Esophagus muscularis mucosa (tissue), 4 donors: ENCODE measurements around the gene SLC35F3. TPM values are rescaled to one million over a fixed set of nuclear protein-coding genes. Genes with fewer than 3 reads are reported as not detected.

Source experiments
- DNase-seq: peaks from one replicate; pipeline ENCODE4 v3.0.0-alpha.2; 2017; ENCODE audit errors: extremely low spot score
- H3K27ac ChIP-seq, 4 donors: fragments of 200-600 bp; sonication (generic); replicated peaks in 1 of 4; 1 replicate in 3 of 4; 2 replicates in 1 of 4; pipeline ENCODE4 v1.5.1; 2016 to 2019; ENCODE audit warnings: mild to moderate bottlenecking in 1 of 4
- H3K27me3 ChIP-seq, 4 donors: fragments of 200-600 bp; sonication (generic); one replicate each; pipeline versions ENCODE4 v1.5.1 to v1.6.0; 2016 to 2019
- H3K36me3 ChIP-seq, 4 donors: fragments of 200-600 bp; sonication (generic); one replicate each; pipeline ENCODE4 v1.5.1; 2016 to 2019
- H3K4me1 ChIP-seq, 4 donors: fragments of 200-600 bp; sonication (generic); one replicate each; pipeline ENCODE4 v1.5.1; 2016 to 2019
- H3K4me3 ChIP-seq, 4 donors: fragments of 200-600 bp; sonication (generic); 1 replicate in 2 of 4; 2 replicates in 2 of 4; pipeline ENCODE4 v1.5.1; 2016 to 2019; ENCODE audit warnings: mild to moderate bottlenecking in 4 of 4, moderate library complexity in 1 of 4
- H3K9me3 ChIP-seq, 4 donors: fragments of 200-600 bp; sonication (generic); 1 replicate in 3 of 4; 2 replicates in 1 of 4; pipeline ENCODE4 v1.5.1; 2016 to 2019
- EP300 ChIP-seq: sonication (generic); formaldehyde crosslinking; IDR thresholded peaks from one replicate; pipeline ENCODE4 v1.6.1; 2017; ENCODE audit warnings: antibody characterized with exemption
- POLR2A ChIP-seq: fragments of 450-650 bp; IDR thresholded peaks from one replicate; pipeline ENCODE4 v1.6.1; 2017; ENCODE audit warnings: antibody characterized with exemption, moderate library complexity, mild to moderate bottlenecking, low read depth
- POLR2AphosphoS5 ChIP-seq, 2 donors: sonication (generic); formaldehyde crosslinking; IDR thresholded peaks; one replicate each; pipeline ENCODE4 v1.6.1; 2017; ENCODE audit warnings: antibody characterized with exemption in 2 of 2
- WGBS: methylation state at CpG from one replicate; pipeline ENCODE4 v1.1.5; 2018; 5-methylcytosine and 5-hydroxymethylcytosine counted together
- intact Hi-C: fragments of 100-400 bp; cut with DNase I; formaldehyde crosslinking; loops from one replicate; pipeline ENCODE4 v1.15.1; 2023
- total RNA-seq, 4 donors: library from RNA; depleted of rRNA; stranded (reverse); fragments of >200 nt; gene quantifications; one replicate each; pipeline versions ENCODE4 v1.1.0 to v1.2.1, GENCODE V29; 2016
- TF ChIP-seq, protein P1 (sequence below), 3 experiments: fragments of 200-600 bp in 2 of 3; fragments of 450-650 bp in 1 of 3; sonication (generic) in 2 of 3; IDR thresholded peaks; one replicate each; pipeline ENCODE4 v1.5.1; 2017 to 2019; ENCODE audit warnings: antibody characterized with exemption in 3 of 3, mild to moderate bottlenecking in 2 of 3, moderate library complexity in 1 of 3

Gene SLC35F3
- total RNA-seq, 4 donors from 2014 or later: 0.34 TPM; not detected in 3

DNA sequence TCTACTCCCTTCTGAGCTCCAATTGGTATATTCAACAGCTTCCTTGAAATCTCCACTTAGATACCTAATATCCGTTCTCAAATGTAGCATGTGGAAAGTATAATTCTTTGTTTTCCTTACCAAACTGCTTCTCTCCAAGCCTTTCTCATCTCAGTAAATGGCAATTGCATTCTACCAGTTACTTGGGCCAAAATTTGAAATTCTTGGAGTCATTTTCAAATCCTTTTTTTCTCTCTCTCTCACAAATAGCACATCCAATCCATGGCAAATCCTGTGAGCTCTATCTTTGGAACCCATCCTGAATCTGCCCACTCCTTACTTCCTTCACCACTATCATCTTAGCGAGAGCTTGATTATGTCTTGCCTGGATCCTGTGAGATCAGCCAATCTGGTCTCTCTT, 39.3 kb upstream of the SLC35F3 start:
- Histone ChIP-seq H3K4me1 (no peaks in the 10 kb centered on the region), H3K27me3 (no peaks in the 10 kb centered on the region), H3K9me3 (peaks cover 0 to 5% (median 0%) of the 10 kb centered on the region in 4 donors), H3K36me3 (no peaks in the 10 kb centered on the region), H3K4me3 (no peak overlapping the region), H3K27ac (no peak overlapping the region)
- no peak for TF ChIP-seq EP300
- TF ChIP-seq, protein P1, sequence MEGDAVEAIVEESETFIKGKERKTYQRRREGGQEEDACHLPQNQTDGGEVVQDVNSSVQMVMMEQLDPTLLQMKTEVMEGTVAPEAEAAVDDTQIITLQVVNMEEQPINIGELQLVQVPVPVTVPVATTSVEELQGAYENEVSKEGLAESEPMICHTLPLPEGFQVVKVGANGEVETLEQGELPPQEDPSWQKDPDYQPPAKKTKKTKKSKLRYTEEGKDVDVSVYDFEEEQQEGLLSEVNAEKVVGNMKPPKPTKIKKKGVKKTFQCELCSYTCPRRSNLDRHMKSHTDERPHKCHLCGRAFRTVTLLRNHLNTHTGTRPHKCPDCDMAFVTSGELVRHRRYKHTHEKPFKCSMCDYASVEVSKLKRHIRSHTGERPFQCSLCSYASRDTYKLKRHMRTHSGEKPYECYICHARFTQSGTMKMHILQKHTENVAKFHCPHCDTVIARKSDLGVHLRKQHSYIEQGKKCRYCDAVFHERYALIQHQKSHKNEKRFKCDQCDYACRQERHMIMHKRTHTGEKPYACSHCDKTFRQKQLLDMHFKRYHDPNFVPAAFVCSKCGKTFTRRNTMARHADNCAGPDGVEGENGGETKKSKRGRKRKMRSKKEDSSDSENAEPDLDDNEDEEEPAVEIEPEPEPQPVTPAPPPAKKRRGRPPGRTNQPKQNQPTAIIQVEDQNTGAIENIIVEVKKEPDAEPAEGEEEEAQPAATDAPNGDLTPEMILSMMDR (IDR thresholded peaks at IDR 0.05): no peak
- TF ChIP-seq POLR2A: no peak
- no peak for TF ChIP-seq POLR2AphosphoS5 (IDR thresholded peaks at IDR 0.05)
- intact Hi-C loops: no loop called here
- no peak for DNase-seq
- WGBS: 86% methylated on average over 2 of the region's 2 CpGs

DNA sequence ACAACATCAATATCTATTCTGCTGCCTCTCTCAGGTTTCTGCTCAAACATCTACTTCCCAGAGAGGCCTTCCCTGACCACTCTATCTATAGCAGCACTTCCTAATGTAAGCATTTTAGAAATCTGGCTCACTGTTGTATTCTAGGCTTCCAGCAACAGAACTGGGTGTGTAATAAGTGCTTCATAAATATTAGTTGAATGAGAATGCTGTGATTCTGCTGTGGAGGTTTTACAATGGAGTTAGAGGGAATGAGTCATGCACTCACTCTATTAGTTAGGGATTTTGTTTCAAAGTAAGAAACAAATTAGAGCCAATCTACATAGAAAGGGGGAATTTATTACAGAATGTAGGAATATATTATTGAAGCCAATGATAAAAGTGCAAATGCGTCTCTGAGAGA, 38.6 kb upstream of the SLC35F3 start:
- no peak for TF ChIP-seq POLR2A
- no peak for TF ChIP-seq EP300
- no peak for TF ChIP-seq POLR2AphosphoS5 (IDR thresholded peaks at IDR 0.05)
- TF ChIP-seq, protein P1 (IDR thresholded peaks at IDR 0.05): no peak
- Histone ChIP-seq H3K36me3 (no peaks in the 10 kb centered on the region), H3K4me3 (no peak overlapping the region), H3K27ac (no peak overlapping the region), H3K27me3 (no peaks in the 10 kb centered on the region), H3K9me3 (peaks cover 0 to 5% (median 0%) of the 10 kb centered on the region in 4 donors), H3K4me1 (no peaks in the 10 kb centered on the region)
- no peak for DNase-seq
- intact Hi-C loops: no loop called here
- WGBS: 97% methylated on average over 1 of the region's 1 CpG

DNA sequence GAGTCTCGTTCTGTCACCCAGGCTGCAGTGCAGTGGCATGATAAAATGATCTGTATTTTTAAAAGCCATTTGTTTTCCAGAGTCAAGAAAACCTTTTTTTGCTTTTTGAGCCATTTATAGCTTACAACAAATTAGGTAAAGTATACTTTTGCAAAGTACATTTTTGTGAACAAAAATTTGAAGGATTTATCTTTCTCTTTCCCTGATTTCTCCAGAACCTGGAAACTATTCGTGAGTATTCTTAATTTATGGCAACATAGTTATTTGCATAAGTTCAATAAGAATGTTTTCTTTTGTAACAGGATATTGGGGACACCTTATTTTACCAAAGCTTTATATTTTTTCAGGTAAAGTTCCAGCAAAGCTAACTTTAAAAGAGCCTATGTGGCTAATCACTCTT, 37.4 kb upstream of the SLC35F3 start:
- DNase-seq: no peak
- Histone ChIP-seq H3K4me1 (no peaks in the 10 kb centered on the region), H3K4me3 (no peak overlapping the region), H3K27me3 (no peaks in the 10 kb centered on the region), H3K9me3 (peaks cover 0 to 5% (median 0%) of the 10 kb centered on the region in 4 donors), H3K27ac (no peak overlapping the region), H3K36me3 (no peaks in the 10 kb centered on the region)
- WGBS: 83% methylated on average over 2 of the region's 2 CpGs
- intact Hi-C loops: no loop called here
- no peak for TF ChIP-seq EP300
- TF ChIP-seq POLR2AphosphoS5 (IDR thresholded peaks at IDR 0.05): no peak
- TF ChIP-seq, protein P1 (IDR thresholded peaks at IDR 0.05): no peak
- TF ChIP-seq POLR2A: no peak

DNA sequence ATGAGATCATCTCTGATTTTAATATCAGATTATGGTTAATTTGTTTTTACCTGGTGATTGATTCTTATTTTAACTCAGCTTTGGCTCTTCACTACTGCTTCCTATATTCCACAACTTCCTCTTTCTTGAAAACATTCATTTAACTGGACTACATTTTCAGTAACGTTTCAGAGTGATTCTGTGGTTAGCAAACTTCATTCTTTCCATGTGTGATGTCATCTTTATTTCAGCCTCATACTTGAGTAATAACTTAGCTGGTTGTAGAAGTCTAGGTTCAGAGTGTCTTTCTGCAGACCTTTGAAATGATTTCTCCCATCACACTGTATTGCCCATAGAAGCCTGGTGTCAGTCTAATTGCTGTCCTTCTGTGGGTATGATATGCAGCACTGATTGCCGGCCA, 36.0 kb upstream of the SLC35F3 start:
- Histone ChIP-seq H3K27ac (no peak overlapping the region), H3K36me3 (no peaks in the 10 kb centered on the region)

More for the DNA sequence above, 36.0 kb upstream of the SLC35F3 start:
- intact Hi-C loops: no loop called here
- H3K9me3 ChIP-seq: peaks cover 0 to 5% (median 0%) of the 10 kb centered on the region in 4 donors
- 57% methylated on average over 2 of the region's 2 CpGs for WGBS
- TF ChIP-seq EP300 (no peak), POLR2A (no peak), POLR2AphosphoS5 (IDR thresholded peaks at IDR 0.05) (no peak)
- TF ChIP-seq, protein P1 (IDR thresholded peaks at IDR 0.05): no peak
- no peaks in the 10 kb centered on the region for H3K27me3 ChIP-seq
- H3K4me3 ChIP-seq: no peak overlapping the region
- DNase-seq: no peak
- H3K4me1 ChIP-seq: no peaks in the 10 kb centered on the region
